Iris pigment epithelial cell (primary cell): ENCODE data around the gene ZNF581.
A peak's percentile ranks its signal among the peaks of the same experiment; 100 is the strongest.

Experiments used
- DNase-seq: peaks from one replicate; pipeline ENCODE4 v3.0.0-alpha.2; 2011; ENCODE audit warnings: low read depth

ZNF581 gene

DNA sequence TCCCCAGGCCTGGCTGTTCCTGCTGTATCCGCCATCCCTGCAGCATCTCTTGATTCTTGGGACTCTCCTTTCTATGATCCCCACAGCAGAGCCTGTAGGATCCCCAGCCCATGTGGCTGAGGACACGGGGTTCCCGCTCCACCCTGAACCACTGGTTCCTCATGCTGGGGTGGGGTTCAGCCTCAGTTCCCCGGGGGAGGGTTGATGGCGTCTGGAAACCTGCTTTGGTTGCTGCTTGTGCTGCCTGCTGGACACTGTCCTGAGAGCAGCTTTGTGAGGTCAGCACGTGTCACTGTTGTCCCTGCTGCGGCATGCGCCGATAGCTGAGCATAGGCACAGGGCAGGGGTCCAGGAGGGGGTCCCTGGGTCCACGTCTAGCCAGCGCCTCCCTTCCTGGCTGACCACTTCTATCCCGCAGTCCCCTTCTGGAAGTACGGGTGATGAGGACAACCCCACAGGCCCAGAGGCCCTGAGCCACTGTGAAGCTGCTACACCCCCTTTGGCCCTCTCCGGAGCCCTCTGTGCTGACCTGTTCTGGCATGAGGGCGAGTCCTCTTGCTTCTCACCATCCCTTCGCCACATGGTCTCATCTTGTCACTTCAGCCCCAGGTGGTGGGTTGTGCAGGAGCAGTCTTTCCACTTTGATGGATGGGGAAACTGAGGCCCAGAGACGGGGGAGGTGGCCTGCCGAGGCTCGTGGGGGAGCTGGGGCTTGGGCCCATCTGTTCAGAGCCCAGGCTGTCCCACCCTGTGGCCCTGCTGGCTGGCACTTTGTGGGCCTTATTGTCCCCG lies 37.1 kb downstream of the ZNF581 start:
- no peak for DNase-seq

GRCh38 chr19:55681131-55682092 lies 38.0 kb downstream of the ZNF581 start:
- peak; percentile 49 for DNase-seq

DNA sequence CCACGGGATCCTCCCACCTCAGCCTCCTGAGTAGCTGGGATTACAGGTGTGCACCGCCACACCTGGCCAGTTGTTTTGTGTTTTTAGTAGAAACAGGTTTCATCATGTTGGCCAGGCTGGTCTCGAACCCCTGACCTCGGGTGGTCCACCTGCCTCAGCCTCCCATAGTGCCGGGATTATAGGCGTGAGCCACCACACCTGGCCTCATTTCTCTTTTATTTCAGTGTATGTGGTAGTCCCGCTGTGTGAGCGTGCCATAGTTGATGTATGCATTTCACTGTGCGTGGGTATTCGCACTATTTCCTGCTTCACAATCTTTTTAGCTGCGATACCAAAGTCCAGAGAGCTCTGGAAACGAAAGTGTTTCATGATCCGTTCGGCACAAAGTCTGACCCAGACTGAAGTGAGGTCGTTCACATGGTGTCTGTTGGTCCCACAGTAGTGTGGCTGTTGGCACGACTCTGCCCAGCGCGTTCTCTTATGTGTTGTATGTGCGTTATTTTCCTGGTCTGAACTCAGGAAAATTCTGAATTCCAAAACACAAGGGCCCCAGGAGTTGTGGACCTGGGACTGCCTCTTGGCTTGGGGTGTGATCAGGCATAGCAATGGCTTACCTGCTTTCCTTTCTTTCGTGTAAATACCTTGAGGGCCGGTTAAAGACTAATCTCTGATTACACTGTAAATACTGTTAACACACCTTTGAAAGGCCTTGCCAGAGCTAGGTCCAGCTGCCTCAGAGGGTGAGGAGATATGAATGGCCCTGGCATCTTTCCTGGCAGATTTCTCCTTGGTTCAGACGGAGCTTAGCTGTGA lies 40.2 kb downstream of the ZNF581 start:
- no peak for DNase-seq

- no peak for DNase-seq
These were observed 41.7 kb downstream of the ZNF581 start for GRCh38 chr19:55684946-55685681.

DNA sequence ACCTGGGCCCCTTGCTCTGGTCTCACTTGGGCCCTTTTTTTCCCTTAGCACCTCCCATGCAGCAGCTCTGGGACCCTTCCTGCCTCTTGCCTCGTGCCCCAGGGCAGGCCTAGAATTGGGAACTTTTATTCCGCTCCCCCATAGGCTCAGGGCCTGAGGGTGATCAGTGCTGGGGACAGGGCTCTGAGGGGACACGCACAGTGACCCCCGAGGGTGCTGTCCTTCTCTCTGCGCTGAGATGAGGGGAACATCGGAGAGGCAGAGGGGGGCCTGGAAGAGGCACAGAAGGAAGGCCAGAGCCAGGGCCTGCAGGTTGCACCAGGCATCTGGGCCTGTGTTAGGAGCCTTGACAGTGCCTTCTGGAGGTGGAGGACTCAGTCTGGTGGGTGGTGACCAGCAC lies 42.3 kb downstream of the ZNF581 start:
- no peak for DNase-seq

DNA sequence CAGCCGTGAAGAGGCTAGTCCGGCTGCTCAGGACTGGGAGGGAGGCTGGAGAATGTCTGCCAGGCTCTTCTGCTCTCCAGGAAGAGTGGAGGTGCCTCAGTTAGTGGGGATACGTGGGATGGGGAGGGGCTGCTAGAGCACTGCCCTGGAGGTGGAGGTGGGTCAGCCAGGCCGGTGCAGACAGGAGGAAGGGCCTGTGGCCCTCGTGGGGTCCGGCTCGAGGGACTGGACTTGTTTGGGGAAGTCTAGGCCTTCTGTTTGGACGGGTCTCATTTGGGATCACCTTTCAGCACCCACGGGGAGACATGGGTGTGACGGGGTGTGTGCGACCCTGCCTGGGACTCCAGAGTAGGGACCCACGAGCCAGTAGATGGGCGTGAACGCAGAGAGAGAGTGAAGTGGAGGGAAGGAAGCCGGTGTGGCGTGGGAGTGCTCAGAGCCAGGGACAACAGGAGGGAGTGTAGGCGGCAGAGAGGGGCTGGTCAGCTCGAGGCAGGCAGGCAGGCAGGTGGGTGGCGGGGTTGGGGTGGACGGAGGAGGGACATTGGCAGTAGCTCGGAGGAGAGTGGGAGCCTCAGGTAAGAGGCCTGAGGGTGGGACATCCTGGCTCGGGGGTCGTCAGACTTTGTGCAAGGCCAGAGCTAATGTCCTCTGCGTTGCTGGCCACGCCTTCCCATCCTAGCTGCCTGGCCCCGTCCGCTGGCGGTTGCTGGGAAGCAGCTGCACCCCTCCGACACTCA lies 43.0 kb downstream of the ZNF581 start:
- DNase-seq = no peak

- DNase-seq = no peak
These were observed 44.1 kb downstream of the ZNF581 start for GRCh38 chr19:55687281-55688201.

DNA sequence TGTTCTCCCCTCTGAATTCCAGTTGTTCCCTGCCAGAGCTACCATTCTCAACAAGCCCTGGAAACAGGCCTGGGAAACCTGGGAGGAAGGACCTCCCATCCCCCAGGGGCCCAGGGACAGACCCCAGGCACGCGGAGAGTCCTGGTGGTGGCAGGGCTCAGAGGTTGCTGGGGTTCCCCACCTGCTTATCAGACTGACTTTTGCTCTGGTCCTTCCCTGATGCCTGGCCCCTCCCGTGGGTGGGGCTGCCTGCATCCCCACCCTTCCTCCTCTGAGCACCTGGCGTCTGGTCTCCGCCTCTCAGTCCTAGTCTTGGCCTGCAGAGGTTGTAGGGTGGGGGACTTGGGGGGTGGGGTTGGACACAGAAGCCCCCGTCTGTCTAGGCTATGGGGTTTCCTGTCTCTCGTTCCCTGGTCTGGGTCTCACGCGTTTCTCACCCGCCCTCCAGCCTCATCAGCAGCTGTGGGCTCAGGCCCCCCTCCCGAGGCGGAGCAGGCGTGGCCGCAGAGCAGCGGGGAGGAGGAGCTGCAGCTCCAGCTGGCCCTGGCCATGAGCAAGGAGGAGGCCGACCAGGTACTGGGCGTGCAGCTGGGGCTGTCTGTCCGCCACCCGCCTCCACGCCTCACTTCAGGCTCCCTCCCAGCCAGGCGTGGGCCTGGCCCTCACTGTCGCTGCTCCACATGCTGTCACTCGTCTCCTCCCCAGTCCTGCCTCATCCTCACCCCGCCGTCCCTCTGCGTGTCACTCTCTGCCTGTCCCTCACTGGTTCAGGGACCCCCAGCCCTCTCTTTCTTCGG lies 45.2 kb downstream of the ZNF581 start:
- DNase-seq = no peak

GRCh38 chr19:55689411-55690108 lies 46.1 kb downstream of the ZNF581 start:
- DNase-seq = no peak

- no peak for DNase-seq
These were observed 46.8 kb downstream of the ZNF581 start for GRCh38 chr19:55690109-55690768.

GRCh38 chr19:55690769-55691545 lies 47.5 kb downstream of the ZNF581 start:
- DNase-seq = no peak

GRCh38 chr19:55691561-55692481 lies 48.4 kb downstream of the ZNF581 start:
- DNase-seq = no peak

DNA sequence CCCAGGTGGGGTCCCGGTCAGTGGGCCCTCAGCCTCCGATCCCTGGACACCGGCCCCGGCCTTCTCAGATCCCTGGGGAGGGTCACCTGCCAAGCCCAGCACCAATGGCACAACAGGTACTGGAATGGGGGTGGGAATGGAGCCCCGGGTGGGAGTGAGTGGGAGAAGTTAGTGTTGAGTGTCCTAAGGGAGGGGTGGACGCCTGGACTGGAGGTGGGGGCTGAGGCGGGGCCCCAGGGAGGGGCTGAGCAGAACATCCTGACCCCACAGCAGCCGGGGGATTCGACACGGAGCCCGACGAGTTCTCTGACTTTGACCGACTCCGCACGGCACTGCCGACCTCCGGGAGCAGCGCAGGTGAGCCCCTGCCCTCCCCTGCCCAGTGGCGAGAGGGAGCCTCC lies 49.2 kb downstream of the ZNF581 start:
- DNase-seq = no peak

GRCh38 chr19:55693336-55693974 lies 50.0 kb downstream of the ZNF581 start:
- DNase-seq = no peak

DNA sequence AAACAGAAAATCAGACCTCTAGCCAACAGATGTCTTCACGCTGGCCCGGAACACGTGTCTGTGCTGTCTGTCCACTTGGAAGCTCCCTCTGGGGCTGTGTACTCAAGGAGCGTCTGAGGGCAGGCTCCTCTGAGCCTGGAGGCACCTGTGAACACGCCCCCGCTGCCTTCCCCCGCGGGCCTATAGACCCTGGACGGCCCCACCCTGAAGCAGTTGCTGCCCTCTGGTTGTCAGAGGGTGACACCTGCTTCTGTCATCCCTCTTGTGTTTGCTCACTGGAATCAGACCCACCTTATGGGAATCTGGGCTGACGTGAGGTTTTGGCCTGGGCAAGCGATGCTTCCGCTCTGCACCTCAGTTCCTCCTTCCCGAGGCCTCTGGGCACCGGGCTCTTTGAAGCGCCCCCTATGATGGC lies 50.8 kb downstream of the ZNF581 start:
- DNase-seq = no peak
